Measurements from ENCODE around the gene CDC45.

DNA sequence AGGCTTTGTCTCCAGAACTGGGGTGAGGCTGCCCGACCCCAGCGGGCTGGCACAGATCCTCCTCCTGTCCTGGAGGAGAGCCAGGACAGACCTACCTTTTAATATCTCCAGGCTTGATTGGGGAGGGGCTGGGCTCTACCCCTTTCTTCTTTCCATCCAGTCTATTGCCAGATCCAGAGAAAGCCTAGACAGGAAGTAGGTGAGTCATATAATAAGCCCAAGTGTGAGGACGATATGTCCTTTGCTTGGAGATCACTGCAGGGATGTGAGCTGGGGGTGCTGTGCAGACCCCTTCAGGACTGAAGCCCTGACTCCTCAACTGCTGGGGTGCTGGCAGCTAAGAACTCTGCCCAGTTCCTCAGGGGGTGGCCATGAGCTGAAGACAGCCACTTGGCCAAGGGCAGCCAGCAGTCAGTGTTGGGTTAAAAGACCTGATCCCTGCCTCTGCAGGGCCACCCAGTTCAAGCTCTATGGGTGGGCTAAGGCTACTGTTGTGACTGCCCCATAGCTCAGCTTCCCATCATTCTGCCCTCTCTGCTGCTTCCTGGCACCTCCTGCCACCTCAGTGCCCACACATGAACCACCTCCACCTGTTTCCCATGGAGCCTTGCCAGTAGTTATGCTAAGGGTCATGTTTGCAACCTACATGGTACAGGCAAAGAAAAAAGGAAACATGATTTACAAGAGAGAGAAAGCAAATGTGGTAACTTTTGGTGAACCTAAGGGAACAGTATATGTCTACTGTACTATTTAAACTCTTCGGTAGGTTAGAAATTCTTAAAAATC, 23.9 kb upstream of the CDC45 start:
- TF ChIP-seq, protein P1, sequence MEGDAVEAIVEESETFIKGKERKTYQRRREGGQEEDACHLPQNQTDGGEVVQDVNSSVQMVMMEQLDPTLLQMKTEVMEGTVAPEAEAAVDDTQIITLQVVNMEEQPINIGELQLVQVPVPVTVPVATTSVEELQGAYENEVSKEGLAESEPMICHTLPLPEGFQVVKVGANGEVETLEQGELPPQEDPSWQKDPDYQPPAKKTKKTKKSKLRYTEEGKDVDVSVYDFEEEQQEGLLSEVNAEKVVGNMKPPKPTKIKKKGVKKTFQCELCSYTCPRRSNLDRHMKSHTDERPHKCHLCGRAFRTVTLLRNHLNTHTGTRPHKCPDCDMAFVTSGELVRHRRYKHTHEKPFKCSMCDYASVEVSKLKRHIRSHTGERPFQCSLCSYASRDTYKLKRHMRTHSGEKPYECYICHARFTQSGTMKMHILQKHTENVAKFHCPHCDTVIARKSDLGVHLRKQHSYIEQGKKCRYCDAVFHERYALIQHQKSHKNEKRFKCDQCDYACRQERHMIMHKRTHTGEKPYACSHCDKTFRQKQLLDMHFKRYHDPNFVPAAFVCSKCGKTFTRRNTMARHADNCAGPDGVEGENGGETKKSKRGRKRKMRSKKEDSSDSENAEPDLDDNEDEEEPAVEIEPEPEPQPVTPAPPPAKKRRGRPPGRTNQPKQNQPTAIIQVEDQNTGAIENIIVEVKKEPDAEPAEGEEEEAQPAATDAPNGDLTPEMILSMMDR (optimal IDR thresholded peaks at IDR 0.05 in 1 of 3, IDR thresholded peaks at IDR 0.05 in 1 of 3, conservative IDR thresholded peaks at IDR 0.05 in 1 of 3; ENCODE audit: extremely low read depth in 1 of 3, insufficient read depth in 2 of 3, low read length in 3 of 3): no peak
- TF ChIP-seq EZH2 (IDR thresholded peaks at IDR 0.05; ENCODE audit: low read length): no peak
